ENCODE data around the gene KCNK1.
"Not testable (repeated sequence)": the region's sequence is repeated elsewhere in the genome, so short reads cannot be mapped to it uniquely, and the experiment has no call there.

Gene KCNK1

GRCh38 chr1:233662575-233663304 is 48.8 kb downstream of the KCNK1 start:
- Mint-ChIP-seq H3K36me3 (ENCODE audit: low read depth) (no peaks in the 10 kb centered on the region), H3K27ac (no peak overlapping the region), H3K4me1 (ENCODE audit: low read depth) (no peaks in the 10 kb centered on the region), H3K9me3 (no peaks in the 10 kb centered on the region), H3K4me3 (no peak overlapping the region), H3K27me3 (no peaks in the 10 kb centered on the region)

- Mint-ChIP-seq H3K9me3 (no peaks in the 10 kb centered on the region), H3K36me3 (ENCODE audit: low read depth) (no peaks in the 10 kb centered on the region), H3K4me3 (no peak overlapping the region), H3K27ac (no peak overlapping the region), H3K27me3 (no peaks in the 10 kb centered on the region), H3K4me1 (ENCODE audit: low read depth) (no peaks in the 10 kb centered on the region)
Measured at GRCh38 chr1:233664253-233664652, 50.3 kb downstream of the KCNK1 start.

GRCh38 chr1:233664804-233665574 is 51.1 kb downstream of the KCNK1 start:
- Mint-ChIP-seq H3K9me3 (no peaks in the 10 kb centered on the region), H3K4me1 (ENCODE audit: low read depth) (no peaks in the 10 kb centered on the region), H3K27me3 (no peaks in the 10 kb centered on the region), H3K27ac (no peak overlapping the region), H3K36me3 (ENCODE audit: low read depth) (no peaks in the 10 kb centered on the region), H3K4me3 (no peak overlapping the region)

GRCh38 chr1:233665575-233666270 is 51.8 kb downstream of the KCNK1 start:
- Mint-ChIP-seq H3K27me3 (no peaks in the 10 kb centered on the region), H3K9me3 (no peaks in the 10 kb centered on the region), H3K27ac (no peak overlapping the region), H3K4me3 (no peak overlapping the region), H3K4me1 (ENCODE audit: low read depth) (no peaks in the 10 kb centered on the region), H3K36me3 (ENCODE audit: low read depth) (no peaks in the 10 kb centered on the region)

GRCh38 chr1:233667741-233668140 is 53.8 kb downstream of the KCNK1 start:
- no peak overlapping the region for H3K4me3 Mint-ChIP-seq
- H3K27me3 Mint-ChIP-seq, result no peaks in the 10 kb centered on the region
- H3K9me3 Mint-ChIP-seq, result no peaks in the 10 kb centered on the region
- H3K36me3 Mint-ChIP-seq (ENCODE audit: low read depth), result no peaks in the 10 kb centered on the region
- H3K4me1 Mint-ChIP-seq (ENCODE audit: low read depth), result no peaks in the 10 kb centered on the region
- no peak overlapping the region for H3K27ac Mint-ChIP-seq

GRCh38 chr1:233668146-233668724 is 54.3 kb downstream of the KCNK1 start:
- Mint-ChIP-seq H3K4me3 (no peak overlapping the region), H3K9me3 (no peaks in the 10 kb centered on the region), H3K27ac (no peak overlapping the region), H3K36me3 (ENCODE audit: low read depth) (no peaks in the 10 kb centered on the region), H3K4me1 (ENCODE audit: low read depth) (no peaks in the 10 kb centered on the region), H3K27me3 (no peaks in the 10 kb centered on the region)

GRCh38 chr1:233668725-233669294 is 54.9 kb downstream of the KCNK1 start:
- no peak overlapping the region for H3K4me3 Mint-ChIP-seq
- H3K36me3 Mint-ChIP-seq (ENCODE audit: low read depth), result no peaks in the 10 kb centered on the region
- no peak overlapping the region for H3K27ac Mint-ChIP-seq
- H3K27me3 Mint-ChIP-seq, result no peaks in the 10 kb centered on the region
- no peaks in the 10 kb centered on the region for H3K9me3 Mint-ChIP-seq
- no peaks in the 10 kb centered on the region for H3K4me1 Mint-ChIP-seq (ENCODE audit: low read depth)

GRCh38 chr1:233670363-233670762 is 56.5 kb downstream of the KCNK1 start:
- not testable (repeated sequence) for H3K36me3 Mint-ChIP-seq (ENCODE audit: low read depth); H3K9me3 Mint-ChIP-seq; H3K27ac Mint-ChIP-seq; H3K4me3 Mint-ChIP-seq; H3K4me1 Mint-ChIP-seq (ENCODE audit: low read depth); H3K27me3 Mint-ChIP-seq

GRCh38 chr1:233671286-233671685 is 57.4 kb downstream of the KCNK1 start:
- H3K4me3 Mint-ChIP-seq, result no peak overlapping the region
- no peaks in the 10 kb centered on the region for H3K9me3 Mint-ChIP-seq
- no peak overlapping the region for H3K27ac Mint-ChIP-seq
- no peaks in the 10 kb centered on the region for H3K4me1 Mint-ChIP-seq (ENCODE audit: low read depth)
- no peaks in the 10 kb centered on the region for H3K36me3 Mint-ChIP-seq (ENCODE audit: low read depth)
- no peaks in the 10 kb centered on the region for H3K27me3 Mint-ChIP-seq

GRCh38 chr1:233672732-233673131 is 58.8 kb downstream of the KCNK1 start:
- Mint-ChIP-seq H3K27me3 (no peaks in the 10 kb centered on the region), H3K9me3 (no peaks in the 10 kb centered on the region), H3K4me1 (ENCODE audit: low read depth) (no peaks in the 10 kb centered on the region), H3K27ac (no peak overlapping the region), H3K4me3 (no peak overlapping the region), H3K36me3 (ENCODE audit: low read depth) (no peaks in the 10 kb centered on the region)

GRCh38 chr1:233673261-233673946 is 59.5 kb downstream of the KCNK1 start:
- H3K4me1 Mint-ChIP-seq (ENCODE audit: low read depth), result no peaks in the 10 kb centered on the region
- no peak overlapping the region for H3K4me3 Mint-ChIP-seq
- no peaks in the 10 kb centered on the region for H3K9me3 Mint-ChIP-seq
- no peaks in the 10 kb centered on the region for H3K27me3 Mint-ChIP-seq
- H3K27ac Mint-ChIP-seq, result no peak overlapping the region
- no peaks in the 10 kb centered on the region for H3K36me3 Mint-ChIP-seq (ENCODE audit: low read depth)

- no peaks in the 10 kb centered on the region for H3K9me3 Mint-ChIP-seq
- no peak overlapping the region for H3K27ac Mint-ChIP-seq
- H3K4me3 Mint-ChIP-seq, result no peak overlapping the region
- no peaks in the 10 kb centered on the region for H3K27me3 Mint-ChIP-seq
- no peaks in the 10 kb centered on the region for H3K36me3 Mint-ChIP-seq (ENCODE audit: low read depth)
- H3K4me1 Mint-ChIP-seq (ENCODE audit: low read depth), result no peaks in the 10 kb centered on the region
Measured at GRCh38 chr1:233673947-233674431, 60.1 kb downstream of the KCNK1 start.

GRCh38 chr1:233675446-233675845 is 61.5 kb downstream of the KCNK1 start:
- no peaks in the 10 kb centered on the region for H3K4me1 Mint-ChIP-seq (ENCODE audit: low read depth)
- no peaks in the 10 kb centered on the region for H3K27me3 Mint-ChIP-seq
- H3K4me3 Mint-ChIP-seq, result no peak overlapping the region
- no peak overlapping the region for H3K27ac Mint-ChIP-seq
- H3K36me3 Mint-ChIP-seq (ENCODE audit: low read depth), result no peaks in the 10 kb centered on the region
- no peaks in the 10 kb centered on the region for H3K9me3 Mint-ChIP-seq

GRCh38 chr1:233675893-233676292 is 62.0 kb downstream of the KCNK1 start:
- no peak overlapping the region for H3K4me3 Mint-ChIP-seq
- no peak overlapping the region for H3K27ac Mint-ChIP-seq
- H3K36me3 Mint-ChIP-seq (ENCODE audit: low read depth), result no peaks in the 10 kb centered on the region
- H3K27me3 Mint-ChIP-seq, result no peaks in the 10 kb centered on the region
- no peaks in the 10 kb centered on the region for H3K9me3 Mint-ChIP-seq
- H3K4me1 Mint-ChIP-seq (ENCODE audit: low read depth), result no peaks in the 10 kb centered on the region
